NB4 (cell line): ENCODE results near the gene ACER2.

Source experiments
- DNase-seq: peaks from one replicate; pipeline ENCODE4 v3.0.0; 2010; ENCODE audit warnings: low read depth
- H3K4me3 ChIP-seq: one replicate; pipeline ENCODE4 v1.5.1; 2011; ENCODE audit warnings: mild to moderate bottlenecking, low read depth, low read length, moderate library complexity
- MYC ChIP-seq: IDR thresholded peaks from 2 replicates; pipeline ENCODE4 v1.6.1; 2011; ENCODE audit warnings: low read depth, low read length
- POLR2A ChIP-seq: IDR thresholded peaks from 2 replicates; pipeline ENCODE4 v1.6.1; 2011; ENCODE audit warnings: mild to moderate bottlenecking; ENCODE audit not compliant: insufficient read length; ENCODE audit errors: extremely low read depth
- TF ChIP-seq, protein P1 (sequence below): IDR thresholded peaks from one replicate; pipeline ENCODE4 v1.5.1; 2012; ENCODE audit warnings: low read depth, low read length
- TF ChIP-seq, protein P2 (sequence below): IDR thresholded peaks from 2 replicates; pipeline ENCODE4 v1.6.1; 2011; ENCODE audit warnings: low read depth, low read length

ACER2 gene

DNA sequence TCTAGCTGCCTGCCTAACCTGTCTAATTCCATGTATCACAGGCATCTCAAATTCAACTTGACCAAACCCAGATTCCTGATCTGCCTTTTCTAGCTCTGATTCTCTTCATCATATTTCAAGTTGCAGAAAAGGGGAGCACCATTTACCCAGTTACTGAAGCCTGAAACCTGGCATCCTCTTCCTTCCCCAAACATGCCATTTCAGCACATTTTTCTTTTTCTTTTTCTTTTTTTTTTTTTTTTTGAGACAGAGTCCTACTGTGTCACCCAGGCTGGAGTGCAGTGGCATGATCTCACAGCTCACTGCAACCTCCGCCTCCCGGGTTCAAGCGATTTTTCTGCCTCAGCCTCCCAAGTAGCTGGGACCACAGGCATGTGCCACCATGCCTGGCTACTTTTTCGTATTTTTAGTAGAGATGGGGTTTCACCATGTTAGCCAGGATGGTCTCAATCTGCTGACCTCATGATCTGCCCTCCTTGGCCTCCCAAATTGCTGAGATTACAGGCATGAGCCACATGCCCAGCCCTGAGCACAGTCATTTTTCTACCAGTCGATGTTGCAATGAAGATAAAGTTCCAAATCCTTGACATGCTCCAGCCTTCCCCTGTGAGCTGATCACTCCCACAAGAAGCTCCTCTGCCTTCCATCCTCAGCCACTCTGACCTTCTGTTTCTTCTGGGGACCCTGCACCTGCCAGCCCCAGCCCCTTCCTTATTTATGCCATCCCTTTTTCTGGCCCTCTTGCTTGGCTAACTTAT lies 32.2 kb downstream of the ACER2 start:
- TF ChIP-seq POLR2A (no peak), MYC (no peak)
- TF ChIP-seq, protein P1, sequence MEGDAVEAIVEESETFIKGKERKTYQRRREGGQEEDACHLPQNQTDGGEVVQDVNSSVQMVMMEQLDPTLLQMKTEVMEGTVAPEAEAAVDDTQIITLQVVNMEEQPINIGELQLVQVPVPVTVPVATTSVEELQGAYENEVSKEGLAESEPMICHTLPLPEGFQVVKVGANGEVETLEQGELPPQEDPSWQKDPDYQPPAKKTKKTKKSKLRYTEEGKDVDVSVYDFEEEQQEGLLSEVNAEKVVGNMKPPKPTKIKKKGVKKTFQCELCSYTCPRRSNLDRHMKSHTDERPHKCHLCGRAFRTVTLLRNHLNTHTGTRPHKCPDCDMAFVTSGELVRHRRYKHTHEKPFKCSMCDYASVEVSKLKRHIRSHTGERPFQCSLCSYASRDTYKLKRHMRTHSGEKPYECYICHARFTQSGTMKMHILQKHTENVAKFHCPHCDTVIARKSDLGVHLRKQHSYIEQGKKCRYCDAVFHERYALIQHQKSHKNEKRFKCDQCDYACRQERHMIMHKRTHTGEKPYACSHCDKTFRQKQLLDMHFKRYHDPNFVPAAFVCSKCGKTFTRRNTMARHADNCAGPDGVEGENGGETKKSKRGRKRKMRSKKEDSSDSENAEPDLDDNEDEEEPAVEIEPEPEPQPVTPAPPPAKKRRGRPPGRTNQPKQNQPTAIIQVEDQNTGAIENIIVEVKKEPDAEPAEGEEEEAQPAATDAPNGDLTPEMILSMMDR = no peak
- TF ChIP-seq, protein P2, sequence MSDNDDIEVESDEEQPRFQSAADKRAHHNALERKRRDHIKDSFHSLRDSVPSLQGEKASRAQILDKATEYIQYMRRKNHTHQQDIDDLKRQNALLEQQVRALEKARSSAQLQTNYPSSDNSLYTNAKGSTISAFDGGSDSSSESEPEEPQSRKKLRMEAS = no peak
- H3K4me3 ChIP-seq = no peak overlapping the region
- DNase-seq = no peak

DNA sequence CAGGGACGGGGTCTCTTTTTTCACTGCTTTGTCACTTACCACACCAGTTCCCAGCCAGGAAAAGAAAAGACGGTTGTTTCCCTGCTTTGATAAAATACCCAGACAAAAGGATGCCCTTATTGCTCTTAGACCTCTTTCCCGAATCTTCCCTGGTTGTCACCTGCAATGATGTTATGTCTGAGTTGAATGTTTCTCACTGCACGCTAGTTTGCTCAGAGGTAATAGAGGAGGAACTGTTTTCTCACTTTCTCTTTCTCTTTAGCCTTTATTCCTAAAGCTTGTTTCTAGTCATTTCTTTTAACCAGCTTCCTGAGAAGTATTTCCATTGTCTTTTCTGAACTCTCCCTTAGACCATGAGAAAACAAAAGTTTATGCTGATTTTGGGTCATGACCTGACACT lies 32.9 kb downstream of the ACER2 start:
- TF ChIP-seq, protein P2 = no peak
- TF ChIP-seq POLR2A (no peak), MYC (no peak)
- TF ChIP-seq, protein P1 = no peak
- H3K4me3 ChIP-seq = no peak overlapping the region
- DNase-seq = no peak

DNA sequence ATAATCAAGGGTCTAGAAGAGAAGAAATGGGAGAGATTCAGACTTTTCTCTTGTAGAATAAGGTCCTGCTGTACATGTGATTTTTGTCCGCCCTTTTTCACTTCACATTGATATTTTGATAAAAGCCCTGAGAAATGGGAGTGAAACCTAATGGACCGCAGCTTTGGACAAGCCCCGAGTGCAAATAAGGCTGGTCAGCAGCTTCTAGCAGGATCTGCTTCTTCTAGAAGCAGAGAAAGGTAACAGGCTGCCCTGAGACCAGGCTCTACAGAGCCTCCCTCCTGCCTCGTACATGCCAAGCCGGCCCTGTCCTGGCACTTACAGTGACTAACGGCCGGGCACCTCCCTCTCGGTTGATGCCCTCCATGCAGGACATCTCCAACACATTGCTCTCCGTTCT lies 33.4 kb downstream of the ACER2 start:
- TF ChIP-seq, protein P1 = no peak
- TF ChIP-seq MYC = no peak
- TF ChIP-seq, protein P2 = no peak
- TF ChIP-seq POLR2A = no peak
- DNase-seq = no peak
- no peak overlapping the region for H3K4me3 ChIP-seq

DNA sequence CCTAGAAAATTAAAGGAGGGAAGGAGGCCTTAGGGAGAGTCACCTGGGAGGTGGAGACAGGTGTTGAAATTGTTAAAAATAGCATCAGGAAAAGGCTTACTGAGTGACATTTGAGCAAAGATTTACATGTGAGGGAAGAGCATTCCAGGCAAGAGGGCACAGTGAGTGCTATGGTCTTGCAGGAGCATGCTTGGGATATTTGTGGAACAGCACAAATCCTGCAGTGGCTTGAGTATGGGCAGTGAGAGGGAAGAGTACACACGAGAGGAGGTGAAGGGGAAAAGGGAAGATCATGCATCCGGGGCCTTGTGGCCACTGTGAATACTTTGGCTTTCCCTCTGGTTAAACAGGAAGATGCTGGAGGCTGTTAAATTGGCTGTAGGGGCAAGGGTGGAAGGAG lies 36.6 kb downstream of the ACER2 start:
- TF ChIP-seq, protein P1 = no peak
- TF ChIP-seq MYC = no peak
- TF ChIP-seq POLR2A = no peak
- TF ChIP-seq, protein P2 = no peak
- no peak overlapping the region for H3K4me3 ChIP-seq
- DNase-seq = no peak

DNA sequence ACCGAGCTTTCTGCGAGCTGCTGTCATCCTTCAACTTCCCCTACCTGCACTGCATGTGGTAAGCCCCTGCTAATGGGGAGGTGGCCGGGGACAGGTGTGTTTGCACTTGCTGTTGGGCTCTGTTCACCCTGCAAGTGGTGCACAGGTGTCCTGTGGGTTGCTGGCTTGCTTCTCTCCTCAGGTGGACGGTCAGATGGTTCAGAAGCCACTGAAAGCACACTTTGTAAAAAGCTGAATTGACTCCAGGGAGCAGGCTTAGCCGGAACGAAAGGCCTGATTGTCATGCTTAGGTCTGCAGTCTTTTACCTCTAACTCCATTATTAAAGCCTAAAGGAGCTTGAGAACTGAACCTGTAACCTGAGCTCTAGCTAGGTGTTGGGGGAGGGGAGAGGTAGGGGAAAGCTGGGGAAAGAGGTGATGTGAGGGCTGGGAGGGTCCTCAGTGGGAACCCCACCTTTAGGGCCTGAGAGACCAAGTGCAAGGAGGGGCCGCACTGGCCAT lies 37.6 kb downstream of the ACER2 start:
- DNase-seq = no peak
- TF ChIP-seq, protein P1 = no peak
- TF ChIP-seq POLR2A (no peak), MYC (no peak)
- TF ChIP-seq, protein P2 = no peak
- no peak overlapping the region for H3K4me3 ChIP-seq
